Fibroblast of gingiva (primary cell): ENCODE measurements around the gene GAMT.
A peak's percentile ranks its signal among the peaks of the same experiment; 100 is the strongest.

Experiments
- DNase-seq: peaks from one replicate; pipeline ENCODE4 v3.0.0-alpha.2; 2011; ENCODE audit warnings: low read depth

GAMT gene

GRCh38 chr19:1384085-1384462, 17.3 kb downstream of the GAMT start:
- no peak for DNase-seq

DNA sequence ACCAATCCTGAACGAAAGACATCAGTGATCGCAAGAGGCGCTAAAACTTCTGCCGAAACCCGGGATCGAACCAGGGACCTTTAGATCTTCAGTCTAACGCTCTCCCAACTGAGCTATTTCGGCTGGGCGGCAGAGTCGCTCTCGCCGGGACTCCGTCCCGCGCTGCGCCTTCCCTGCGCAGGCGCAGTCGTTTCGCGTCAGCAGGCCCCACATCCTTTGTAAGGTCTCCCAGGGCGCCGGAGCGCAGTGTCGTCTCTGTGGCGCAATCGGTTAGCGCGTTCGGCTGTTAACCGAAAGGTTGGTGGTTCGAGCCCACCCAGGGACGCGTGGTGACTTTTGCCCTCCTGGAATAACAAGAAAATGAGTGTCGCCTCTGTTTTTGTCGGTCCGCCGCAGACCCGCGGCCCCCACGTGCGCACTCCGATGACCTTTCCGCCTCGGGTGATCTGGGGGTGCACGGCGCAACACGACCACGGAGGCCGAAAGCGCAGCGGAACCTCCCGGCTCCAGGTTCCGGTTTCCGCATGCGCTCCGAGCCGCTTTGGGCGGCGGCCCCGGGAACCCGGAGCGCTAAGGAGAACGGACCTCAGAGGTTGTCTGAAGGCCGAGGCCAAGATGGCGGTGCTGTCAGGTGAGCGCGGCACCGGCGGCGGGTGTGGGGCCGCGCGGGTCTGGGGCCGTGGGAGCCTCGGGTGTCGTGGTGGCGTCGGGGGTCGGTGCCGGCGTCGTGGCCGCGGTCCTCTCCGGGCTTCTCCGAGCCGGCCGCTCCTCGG, 17.8 kb downstream of the GAMT start, which contains the start of gene NDUFS7:
NDUFS7 (plus strand) TSS at position 596 of the 773 bp plus-strand sequence; CDS start at position 616, 20 bp downstream.
- peak; percentile 94 for DNase-seq

GRCh38 chr19:1383017-1383311, 18.4 kb downstream of the GAMT start:
- no peak for DNase-seq

GRCh38 chr19:1382250-1382649, 19.1 kb downstream of the GAMT start:
- DNase-seq = no peak

- DNase-seq = no peak
Measured at GRCh38 chr19:1379961-1380489, 21.3 kb downstream of the GAMT start.

- DNase-seq = no peak
Measured at GRCh38 chr19:1379126-1379905, 22.0 kb downstream of the GAMT start.

DNA sequence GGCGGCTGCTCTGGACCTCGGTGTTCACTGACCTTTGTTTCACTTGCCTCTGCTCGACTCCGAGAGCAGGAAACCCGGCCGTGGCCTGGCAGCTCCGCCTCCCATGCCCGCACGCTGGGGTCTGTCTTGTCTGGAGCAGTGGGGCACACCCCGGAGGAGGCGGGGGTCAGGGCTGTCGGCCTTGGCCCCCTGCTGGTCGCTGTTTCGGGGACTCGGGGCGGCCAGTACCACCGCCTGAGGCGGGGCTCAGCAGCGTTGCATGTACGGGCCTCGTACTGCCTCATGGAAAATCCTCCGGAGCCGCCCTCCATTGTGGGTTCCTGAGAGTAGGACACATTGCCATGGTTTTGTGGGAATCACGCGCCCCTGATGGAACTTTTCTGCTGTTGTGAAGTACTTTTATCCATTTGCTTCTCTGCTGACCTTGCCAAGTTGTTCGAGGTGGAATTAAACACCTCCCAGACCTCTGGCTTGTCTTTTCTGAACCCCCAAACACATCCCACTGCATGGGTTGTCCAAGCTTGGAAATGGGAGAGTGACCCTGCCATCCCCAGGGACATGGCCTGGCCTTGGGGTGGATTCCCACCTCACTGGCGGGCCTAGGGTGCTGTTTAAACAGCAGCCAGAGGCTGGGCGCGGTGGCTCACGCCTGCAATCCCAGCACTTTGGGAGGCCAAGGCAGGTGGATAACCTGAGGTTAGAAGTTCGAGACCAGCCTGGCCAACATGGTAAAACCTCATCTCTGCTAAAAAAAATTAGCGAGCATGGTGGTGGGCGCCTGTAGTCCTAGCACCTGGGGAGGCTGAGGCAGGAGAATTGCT, 23.2 kb downstream of the GAMT start:
- DNase-seq = no peak

- no peak for DNase-seq
Measured at GRCh38 chr19:1377176-1377964, 24.0 kb downstream of the GAMT start.

GRCh38 chr19:1376415-1376805, 24.9 kb downstream of the GAMT start:
- DNase-seq = no peak

GRCh38 chr19:1374250-1374577, 27.1 kb downstream of the GAMT start:
- no peak for DNase-seq

GRCh38 chr19:1373534-1374249, 27.6 kb downstream of the GAMT start:
- DNase-seq = no peak

- no peak for DNase-seq
Measured at GRCh38 chr19:1373042-1373533, 28.3 kb downstream of the GAMT start.

- no peak for DNase-seq
Measured at GRCh38 chr19:1370579-1371361, 30.6 kb downstream of the GAMT start.

- no peak for DNase-seq
Measured at GRCh38 chr19:1369214-1369805, 32.0 kb downstream of the GAMT start.

GRCh38 chr19:1366899-1367870, 34.2 kb downstream of the GAMT start:
- DNase-seq = no peak

GRCh38 chr19:1366296-1366695, 35.0 kb downstream of the GAMT start:
- no peak for DNase-seq

DNA sequence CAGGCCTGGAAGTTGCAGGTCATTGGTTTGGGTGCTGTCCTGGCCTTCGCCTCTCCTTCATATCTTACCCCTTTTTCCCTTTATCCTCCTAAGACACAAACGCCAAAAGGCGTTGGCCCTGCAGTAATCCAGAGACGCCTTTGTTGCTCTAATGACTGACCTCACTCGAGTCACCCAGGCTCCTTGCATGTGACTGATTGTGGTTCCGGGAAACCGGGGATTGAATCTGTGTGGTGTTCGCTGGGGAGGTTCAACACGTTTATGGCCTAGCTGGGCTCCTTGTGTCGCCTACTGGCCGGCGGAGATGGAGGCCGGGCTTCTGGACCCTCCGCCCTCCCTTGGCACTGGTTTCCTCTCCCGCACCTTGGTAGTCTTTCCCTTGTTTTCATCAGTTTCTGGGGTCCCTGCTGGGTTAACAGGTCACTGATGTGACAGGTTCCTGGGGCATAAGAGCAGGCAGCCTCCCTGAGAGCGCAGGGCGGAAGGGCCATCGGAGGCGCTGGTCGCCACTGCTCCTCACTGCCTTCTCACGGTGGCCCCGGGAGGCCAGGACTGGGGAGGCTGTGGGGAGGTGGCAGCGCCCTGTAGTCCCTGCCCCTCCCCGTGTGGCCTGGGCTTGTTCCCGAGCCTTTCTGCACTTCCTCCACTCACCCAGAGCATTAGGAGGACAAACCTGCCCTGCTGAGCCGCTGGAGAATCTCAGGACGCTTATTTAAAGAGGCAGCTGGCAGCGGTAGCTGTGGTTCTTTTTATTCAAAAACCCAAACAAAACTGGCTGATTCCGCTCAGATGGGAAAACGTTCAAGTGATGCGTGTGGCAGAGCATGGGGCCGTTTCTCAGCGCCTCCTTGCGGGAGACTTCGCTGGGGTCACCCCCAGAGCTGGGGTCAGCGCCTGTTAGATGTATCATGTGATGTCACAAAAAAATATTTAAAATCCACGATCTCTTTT, 35.7 kb downstream of the GAMT start:
- no peak for DNase-seq
